Left lobe of liver (tissue), 2 donors: ENCODE data around the gene NDUFB4. TPM values are rescaled to one million over a fixed set of nuclear protein-coding genes. Genes with fewer than 3 reads are reported as not detected.
"Not testable (repeated sequence)": the region's sequence is repeated elsewhere in the genome, so short reads cannot be mapped to it uniquely, and the experiment has no call there.

ENCODE experiments used
- ATAC-seq: fragments of 200-7000 bp; cut with Tn5 transposase; one replicate; pipeline ENCODE4 v1.9.1; 2020; ENCODE audit warnings: mild to moderate bottlenecking, moderate library complexity
- DNase-seq: peaks from one replicate; pipeline ENCODE4 v3.0.0-alpha.2; 2020; ENCODE audit warnings: low spot score
- total RNA-seq: library from RNA; stranded (reverse); gene quantifications from one replicate; pipeline ENCODE4 v1.2.1, GENCODE V29; 2021
- donor health status: DM: no; HTN: no; CAD: no; lungs with moderate emphysema.
- donor health status: DM: no; HTN: yes; CAD: no.

NDUFB4 gene
- total RNA-seq, 1 donor from 2014 or later: 65.2 TPM

- ATAC-seq: no peak
- DNase-seq: no peak
These were observed 26.7 kb upstream of the NDUFB4 start for GRCh38 chr3:120569222-120570057.

DNA sequence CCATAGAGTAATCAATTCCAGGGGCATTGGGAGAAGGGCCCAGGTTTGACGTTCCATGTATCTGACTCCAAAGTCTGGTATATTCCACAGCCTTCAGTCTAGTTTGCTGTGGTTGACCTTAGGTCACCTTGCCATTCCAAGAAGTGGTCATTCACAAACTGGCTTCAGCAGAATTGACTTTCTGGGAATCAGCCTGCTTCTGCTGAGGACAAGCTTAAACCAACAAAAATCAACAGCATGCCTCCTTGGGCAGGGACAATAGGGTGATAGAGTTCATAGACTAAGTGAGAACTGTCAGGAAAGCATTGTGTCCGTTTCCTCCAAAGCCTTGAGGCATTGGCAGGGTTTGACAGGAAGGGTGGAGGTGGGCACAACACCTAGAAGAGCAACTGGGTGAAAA is 24.1 kb upstream of the NDUFB4 start:
- ATAC-seq: no peak
- DNase-seq: no peak

GRCh38 chr3:120587332-120587975 is 8.7 kb upstream of the NDUFB4 start:
- ATAC-seq (no peak), DNase-seq (no peak)

- ATAC-seq: no peak
These were observed 384 bp upstream of the NDUFB4 start for GRCh38 chr3:120595788-120596115.

GRCh38 chr3:120596853-120597223 is 702 bp downstream of the NDUFB4 start:
- no peak for DNase-seq
- ATAC-seq: no peak

More at GRCh38 chr3:120595788-120596115, 384 bp upstream of the NDUFB4 start:
- DNase-seq: no peak

DNA sequence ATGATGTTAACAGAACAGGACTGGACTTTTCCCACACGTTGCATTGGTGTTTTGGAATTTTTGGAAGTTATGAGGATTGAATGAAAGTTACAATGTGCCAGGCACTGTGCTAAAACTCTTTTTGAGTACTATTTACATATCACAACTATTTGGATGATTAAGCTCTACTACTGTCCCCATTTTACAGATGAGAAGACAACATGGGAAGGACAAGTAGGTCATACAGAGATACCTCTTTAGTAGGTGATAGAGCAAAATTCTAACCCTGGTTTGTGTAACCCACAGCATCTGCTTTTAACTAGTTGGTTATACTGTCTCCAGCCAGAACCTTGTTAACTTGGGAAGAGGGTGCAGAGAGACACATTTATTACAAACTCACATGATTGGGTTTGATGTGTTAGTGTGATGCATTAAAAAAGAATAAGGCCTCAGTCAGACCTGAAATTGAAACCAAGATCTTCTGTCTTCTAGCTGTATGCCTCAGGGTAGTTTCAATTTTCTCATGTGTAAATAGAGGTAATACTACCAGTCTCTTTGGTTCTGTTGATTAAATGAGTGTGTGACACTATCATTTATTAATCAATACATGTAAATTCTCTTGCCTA is 1.4 kb downstream of the NDUFB4 start:
- DNase-seq: no peak
- no peak for ATAC-seq

DNA sequence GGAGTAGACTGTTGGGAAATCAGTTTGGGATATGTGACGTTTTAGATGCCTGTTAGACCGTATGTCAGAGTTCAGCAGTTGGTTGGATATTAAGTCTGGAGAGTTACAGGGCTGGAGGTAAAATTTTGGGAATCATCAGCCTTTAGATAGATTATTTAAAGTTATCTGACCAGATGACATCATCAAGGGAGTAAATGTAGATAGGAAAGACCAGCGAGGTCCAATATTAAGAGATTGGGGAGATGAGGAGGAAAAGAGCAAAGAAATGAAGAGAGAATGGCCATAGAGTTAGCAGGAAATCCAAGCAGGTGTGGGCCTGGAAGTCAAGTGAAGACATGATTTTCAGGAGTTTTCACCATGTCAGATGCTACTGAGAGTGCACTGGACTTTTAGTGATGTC is 3.1 kb downstream of the NDUFB4 start:
- ATAC-seq (no peak), DNase-seq (no peak)

DNA sequence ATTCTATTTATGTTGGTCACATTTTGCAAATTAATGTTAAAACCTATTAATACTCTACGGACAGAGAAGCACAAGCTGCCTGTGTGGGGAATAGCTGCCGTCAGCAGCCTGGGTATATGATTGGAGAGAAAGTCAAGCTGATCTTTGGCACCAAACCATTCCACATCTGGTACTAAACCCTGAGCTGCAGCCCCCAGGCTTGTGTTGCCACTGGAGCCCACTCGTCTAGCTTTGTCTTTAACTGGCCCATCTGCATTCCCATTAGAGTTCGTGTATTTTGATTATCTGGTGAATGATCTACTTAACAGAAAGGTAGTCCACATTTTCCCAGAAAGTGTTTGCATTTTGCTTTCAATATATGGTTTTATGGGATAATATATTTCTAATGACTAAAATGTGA is 5.4 kb downstream of the NDUFB4 start:
- DNase-seq (no peak), ATAC-seq (no peak)

DNA sequence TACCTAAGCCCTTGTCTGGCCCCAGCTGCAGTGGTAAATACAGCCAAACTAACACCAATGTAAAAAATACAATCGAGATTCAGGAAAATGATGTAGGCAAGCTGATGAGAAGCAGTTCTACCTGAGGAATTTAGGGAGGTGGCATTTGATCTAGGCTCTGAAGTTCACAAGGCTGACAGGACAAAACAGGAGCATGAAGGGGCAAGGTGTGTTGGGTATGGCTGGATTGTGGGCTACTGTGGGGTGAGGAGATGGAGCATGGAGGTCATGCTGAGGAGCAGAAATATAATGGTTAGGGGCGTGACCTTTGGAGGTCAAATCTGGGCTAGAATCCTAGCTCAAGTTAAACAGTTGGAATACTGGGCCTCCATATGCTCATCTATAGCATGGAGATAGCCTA is 6.5 kb downstream of the NDUFB4 start:
- DNase-seq (no peak), ATAC-seq (no peak)

DNA sequence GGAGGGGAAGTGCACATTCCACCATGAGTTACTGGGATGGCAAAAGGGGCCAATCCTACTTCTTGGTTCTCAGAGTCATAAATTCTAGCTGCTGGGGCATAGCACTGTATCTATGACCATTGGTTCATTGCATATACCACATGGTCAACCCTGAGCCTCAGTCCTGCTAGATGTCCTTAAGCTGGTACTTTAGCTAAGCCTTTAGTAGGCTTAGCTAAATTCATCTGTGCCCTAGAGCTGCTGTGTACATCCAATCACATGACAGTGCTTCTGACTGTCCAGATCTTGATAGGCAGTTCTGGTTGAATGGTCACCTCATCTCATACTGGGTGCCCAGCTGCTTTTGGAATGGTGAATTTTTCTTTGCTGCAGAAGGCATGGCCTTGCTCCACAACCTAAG is 8.2 kb downstream of the NDUFB4 start:
- DNase-seq (no peak), ATAC-seq (peak; percentile 22)

DNA sequence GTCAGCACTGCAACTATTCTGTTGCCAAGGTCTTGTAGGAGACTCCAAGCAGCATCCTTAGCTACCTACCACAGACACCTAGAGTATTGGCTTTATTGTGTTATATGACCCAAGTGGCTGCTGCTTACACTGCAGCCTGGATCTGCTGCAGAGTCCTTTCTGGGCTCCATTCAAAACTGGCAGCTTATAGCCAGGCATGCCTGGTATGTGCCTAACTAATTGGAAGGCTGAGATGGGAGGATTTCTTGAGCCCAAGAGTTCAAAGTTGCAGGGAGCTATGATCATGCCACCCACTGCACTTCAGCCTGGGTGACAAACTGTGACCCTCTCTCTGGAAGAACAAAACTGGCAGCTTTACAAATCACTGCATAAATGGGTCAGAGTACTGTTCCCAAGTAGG is 8.6 kb downstream of the NDUFB4 start:
- DNase-seq (no peak), ATAC-seq (peak; percentile 49)

DNA sequence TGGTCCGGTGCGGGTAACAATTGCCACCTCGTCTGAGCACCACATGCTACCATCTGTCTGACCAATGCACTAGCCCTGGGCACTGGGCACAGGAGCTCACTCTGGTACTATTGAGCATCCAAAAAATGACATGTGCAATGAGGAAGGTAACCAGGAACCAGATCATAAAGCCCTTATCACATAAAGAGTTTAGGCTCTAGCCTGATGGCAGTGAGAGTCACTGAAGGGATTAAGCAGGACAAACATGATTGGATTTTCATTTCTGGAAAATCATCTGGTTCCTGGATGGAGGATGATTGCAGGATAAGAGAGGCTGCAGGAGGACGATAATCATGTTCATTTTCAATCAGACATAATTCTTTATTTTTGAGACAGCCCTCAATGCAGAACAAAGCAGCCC is 12.4 kb downstream of the NDUFB4 start:
- no peak for ATAC-seq
- DNase-seq: no peak

DNA sequence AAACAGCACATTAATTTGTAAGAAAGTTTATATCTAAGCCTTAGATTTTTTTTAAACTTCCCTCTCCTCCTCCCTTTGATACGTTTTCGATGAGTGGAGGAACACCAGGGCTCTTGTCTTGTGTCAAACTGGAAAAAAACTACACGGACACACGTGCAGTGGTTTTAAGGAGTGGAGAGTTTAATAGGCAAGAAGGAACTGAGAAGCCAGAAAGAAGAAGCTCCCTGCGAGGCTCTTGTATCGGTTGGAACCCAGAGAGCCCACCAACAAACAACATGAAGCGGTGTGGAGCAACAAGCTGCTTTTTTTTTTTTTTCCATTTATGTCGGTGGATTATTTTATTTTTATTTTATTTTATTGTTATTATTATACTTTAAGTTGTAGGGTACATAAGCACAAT is 18.6 kb downstream of the NDUFB4 start:
- DNase-seq (no peak), ATAC-seq (no peak)

DNA sequence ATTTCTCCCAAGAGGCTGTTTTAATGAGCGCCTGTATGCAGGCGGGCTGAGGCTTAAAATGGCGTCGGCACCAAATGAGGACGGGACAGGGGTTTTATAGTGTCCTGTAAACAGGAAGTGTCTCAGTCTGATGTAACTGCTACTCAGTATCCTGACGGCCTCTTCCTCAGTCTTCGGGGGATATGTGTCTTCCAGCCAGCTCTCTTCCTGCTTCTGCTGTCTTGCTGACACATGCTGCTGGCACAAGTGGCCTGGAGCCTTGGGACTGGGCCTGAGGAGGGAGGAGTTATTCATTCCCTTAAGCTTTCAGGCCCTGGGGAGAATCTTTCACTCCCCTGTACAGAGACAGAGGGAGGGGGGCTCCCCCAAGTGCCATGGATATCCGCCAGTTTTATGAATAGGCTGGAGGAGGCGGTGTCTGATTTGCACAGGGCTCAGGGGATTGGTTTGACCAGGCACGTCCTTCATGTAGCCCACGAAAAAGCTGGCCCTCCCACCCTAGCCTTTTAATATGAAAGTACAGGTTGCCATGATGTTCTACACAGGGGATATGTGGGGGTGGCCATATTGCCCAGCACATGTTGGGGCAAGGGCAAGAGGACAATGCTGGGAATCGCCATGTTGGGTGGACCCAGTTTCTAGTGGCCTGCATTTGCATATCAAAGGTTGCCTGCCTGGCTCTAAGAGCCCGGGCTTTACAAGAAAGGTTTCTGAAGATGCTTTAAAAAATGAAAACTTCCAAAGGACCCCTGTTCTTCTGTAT is 19.9 kb downstream of the NDUFB4 start:
- DNase-seq (no peak), ATAC-seq (peak; percentile 23)

- not testable (repeated sequence) for DNase-seq
These were observed 20.6 kb downstream of the NDUFB4 start for GRCh38 chr3:120616745-120617144.

DNA sequence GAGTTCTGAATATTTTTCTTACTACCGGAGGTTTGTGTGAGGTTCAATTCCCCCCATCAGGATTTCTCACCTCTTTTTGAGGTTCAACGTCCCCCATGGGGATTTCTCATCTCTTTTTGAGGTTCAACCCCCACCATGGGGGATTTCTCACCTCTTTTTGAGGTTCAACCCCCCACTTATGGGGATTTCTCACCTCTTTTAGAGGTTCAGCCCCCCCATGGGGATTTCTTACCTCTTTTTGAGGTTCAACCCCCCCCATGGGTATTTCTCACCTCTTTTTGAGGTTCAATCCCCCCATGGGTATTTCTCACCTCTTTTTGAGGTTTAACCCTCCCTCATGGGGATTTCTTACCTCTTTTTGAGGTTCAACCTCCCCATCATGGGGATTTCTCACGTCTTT is 26.3 kb downstream of the NDUFB4 start:
- DNase-seq: no peak
- no peak for ATAC-seq

More at GRCh38 chr3:120616745-120617144, 20.6 kb downstream of the NDUFB4 start:
- not testable (repeated sequence) for ATAC-seq

GRCh38 chr3:120622870-120623726 is 27.0 kb downstream of the NDUFB4 start:
- ATAC-seq (peak; percentile 39), DNase-seq (no peak)

- ATAC-seq: no peak
- DNase-seq: no peak
These were observed 27.6 kb downstream of the NDUFB4 start for GRCh38 chr3:120623727-120624093.

DNA sequence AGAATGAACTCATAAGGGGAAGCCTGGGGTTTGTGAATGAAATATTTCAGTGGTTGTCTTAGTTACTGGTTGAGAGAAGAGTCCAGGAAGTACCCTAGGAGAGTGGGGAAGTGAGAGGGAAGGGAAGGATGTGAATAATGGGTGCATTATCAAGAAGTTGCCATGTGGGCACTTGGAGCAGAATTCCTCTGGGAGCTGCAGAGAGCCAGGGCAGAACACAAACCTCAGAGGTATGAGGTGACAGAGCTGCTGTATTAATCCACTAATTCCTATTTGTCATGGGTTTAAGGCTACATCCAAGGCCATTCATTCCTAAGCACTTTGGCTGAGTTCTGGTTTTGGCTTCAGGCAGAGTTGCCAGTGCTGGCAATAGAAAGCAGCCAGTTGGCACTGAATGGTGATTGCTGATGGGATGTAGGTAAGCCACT is 29.0 kb downstream of the NDUFB4 start:
- ATAC-seq (peak; percentile 73), DNase-seq (no peak)

GRCh38 chr3:120634539-120634938 is 38.4 kb downstream of the NDUFB4 start:
- no peak for DNase-seq
- ATAC-seq: no peak
